Eye (tissue), 1 donor: ENCODE measurements around the gene FAM151A.

Experiments
- DNase-seq: peaks from one replicate; pipeline ENCODE4 v3.0.0-alpha.2; 2015

The FAM151A gene

DNA sequence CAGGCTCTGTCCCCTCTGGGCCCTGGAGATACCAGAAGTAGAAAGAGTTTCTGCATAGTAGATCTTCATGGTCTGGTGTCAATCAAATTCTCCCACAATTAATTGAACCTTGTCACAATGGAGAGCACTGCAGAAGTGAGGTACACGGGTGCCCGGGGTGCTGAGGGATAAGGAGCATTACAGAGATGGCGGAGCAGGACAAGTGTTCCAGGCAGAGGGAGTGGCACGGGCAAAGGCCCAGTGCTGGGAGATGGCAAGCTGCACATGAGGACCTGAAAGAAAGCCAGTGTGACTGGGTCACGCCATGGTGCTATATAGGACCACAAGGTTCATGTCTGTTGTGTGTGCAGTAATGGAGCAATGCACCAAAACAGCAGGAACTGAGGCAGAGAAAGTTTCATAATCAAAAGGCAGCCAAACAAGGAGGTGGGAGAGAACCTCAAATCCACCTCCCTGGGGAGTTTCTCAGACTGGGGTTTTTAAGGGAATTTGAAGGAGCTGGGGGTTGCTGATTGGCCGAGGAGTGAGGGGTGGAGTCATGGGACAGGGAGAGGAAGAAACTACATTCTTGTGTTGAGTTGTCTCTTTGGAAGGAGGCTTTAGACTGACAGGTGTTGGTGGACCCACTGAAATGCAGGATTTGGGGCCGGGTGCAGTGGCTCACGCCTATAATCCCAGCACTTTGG is 47.6 kb downstream of the FAM151A start:
- no peak for DNase-seq

DNA sequence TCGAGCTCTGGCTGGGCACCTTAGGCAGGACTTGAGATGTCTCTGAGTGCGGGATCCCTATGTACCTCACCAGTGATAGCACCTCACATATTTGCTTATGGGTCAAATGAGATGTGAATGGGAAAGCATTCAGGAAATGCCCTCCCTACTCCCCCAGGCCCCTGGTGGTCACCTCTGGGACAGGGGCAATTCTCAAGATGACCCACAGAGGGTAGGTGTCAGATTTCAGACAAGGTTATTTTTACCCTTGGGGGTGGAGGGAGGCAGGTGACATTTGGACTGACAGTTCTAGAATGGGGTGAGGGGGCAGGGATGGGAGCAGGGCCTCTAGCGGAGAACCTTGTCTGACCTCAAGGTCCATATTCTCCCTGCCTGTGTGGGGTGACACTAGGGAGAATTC is 48.2 kb downstream of the FAM151A start:
- DNase-seq = no peak

GRCh38 chr1:54574158-54574778 is 49.1 kb downstream of the FAM151A start:
- no peak for DNase-seq

GRCh38 chr1:54572542-54572850 is 50.8 kb downstream of the FAM151A start:
- DNase-seq = no peak

DNA sequence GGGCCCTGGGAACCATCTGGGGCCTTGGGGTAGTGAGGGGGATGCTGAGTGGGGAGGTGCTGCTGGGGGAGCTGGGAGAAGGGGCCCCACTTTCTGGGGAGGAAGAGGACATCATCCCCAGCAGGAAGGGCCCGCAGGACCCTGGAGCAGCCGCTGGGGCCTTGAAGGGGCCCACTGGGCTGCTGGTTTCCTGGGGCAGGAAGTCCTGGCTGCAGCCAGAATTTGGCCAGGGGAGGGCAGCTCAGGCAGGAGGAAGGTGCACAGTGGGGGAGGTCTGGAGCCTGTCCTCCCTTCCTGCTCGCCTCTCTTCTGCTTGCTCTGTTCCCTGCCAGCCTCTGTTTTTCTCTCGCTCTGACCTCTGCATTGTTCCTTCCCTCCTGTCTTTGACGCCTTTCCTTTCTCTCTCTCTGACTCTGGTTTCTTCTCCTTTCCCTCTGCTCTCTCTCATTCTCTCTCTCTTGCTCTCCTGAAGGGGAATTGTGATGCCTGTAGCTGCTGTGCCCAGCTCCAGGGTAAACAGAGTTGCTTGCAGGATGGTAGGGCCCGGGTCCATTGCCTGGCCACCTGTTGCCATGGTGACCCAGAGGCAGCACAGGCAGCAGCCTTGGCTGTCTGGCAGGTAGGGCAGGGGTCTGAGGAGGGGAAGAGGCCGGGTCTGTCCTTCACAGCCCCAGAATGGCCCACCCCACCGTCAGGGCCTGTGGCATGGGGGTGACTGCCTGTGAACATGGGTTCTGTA is 51.4 kb downstream of the FAM151A start:
- peak; percentile 54 for DNase-seq

DNA sequence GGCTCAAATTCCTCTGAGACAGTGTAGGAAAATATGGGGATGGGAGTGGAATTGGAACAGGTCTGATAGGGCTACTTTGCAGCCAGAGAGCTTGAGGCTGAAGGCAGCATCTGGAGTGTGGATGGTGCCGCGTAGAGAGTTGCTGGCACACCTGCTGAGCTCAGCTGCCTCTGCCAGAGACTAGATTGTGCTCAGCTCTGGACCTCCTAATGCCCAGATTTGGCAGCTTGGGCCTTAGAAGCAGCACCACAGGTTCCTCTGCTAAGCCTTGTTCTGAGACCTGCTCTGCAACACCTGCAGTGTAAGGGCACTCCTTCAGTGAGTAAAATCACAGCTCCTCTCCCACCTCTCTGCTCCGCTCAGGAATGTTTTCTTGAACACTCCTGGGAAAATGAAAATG is 52.0 kb downstream of the FAM151A start:
- peak; percentile 37 for DNase-seq

DNA sequence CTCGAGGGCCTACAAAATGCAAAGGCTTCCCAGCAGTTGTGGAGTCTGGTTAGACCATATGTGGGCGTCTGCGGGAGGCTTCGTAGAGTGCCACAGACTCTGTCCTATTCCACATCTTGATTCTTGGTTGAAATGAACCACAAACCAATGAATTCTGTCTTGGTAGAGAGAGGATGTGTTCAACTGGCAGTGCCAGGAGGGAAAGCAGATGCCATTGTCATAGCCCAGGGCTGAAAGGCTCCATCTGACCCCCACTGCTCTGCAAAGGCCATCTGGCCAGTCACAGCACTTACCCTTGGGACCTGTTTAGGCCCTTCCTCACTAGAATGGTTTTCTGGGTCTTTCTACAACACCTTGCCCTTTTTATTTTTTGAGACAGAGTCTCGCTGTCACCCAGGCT is 53.2 kb downstream of the FAM151A start:
- DNase-seq = no peak

- DNase-seq = no peak
These were observed 54.0 kb downstream of the FAM151A start for GRCh38 chr1:54569339-54569738.

DNA sequence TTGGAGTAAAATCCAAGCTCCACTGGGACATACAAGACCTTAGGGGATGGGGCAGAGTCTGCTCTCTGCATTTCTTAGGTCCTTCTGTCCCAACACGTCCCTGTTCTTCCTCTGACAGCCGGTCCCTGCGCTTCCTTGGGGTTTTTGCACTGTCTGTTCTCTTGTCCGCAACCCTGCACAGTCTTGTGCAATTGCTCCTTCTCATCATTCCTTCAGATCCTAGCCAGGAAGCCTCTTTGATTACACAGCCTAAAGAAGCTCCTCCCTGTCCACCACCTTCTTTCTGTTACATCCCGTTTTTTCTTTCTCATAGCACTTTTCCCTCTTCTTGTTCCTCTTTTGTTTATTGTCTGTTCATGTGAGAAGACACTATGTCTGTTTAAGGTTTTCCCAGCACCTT is 55.4 kb downstream of the FAM151A start:
- DNase-seq = no peak

DNA sequence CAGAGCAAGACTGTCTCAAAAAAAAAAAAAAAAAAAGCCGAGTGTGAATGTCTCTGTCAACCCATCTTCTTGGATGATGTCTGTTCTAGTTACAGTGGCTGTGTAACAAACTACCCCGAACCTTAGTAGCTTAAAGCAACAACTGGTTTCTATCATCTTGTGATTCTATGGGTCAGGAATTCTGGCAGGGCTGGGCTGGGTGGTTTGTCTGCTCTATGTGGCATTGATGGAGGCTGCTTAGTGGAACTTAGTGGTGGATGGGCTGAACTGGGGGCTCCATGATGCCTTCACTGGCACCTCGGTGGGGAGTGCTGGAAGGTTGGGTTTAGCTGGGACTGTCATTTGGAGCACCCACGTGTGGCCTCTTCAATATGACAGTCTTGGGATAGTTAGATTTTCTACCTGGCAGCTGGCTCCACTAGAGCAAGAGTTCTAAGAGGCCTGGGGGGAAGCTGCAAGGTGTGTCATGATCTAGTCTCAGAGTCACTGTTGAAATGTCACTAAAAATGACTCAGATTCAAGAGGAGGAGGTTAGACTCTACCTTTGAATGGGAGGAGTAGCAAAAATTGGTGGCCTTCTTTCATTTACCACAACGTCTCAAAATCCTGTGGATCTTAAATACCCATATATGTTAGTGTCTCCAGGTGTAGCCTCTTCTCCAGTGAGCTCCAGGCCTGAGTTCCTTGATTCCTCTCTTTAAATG is 56.7 kb downstream of the FAM151A start:
- no peak for DNase-seq

DNA sequence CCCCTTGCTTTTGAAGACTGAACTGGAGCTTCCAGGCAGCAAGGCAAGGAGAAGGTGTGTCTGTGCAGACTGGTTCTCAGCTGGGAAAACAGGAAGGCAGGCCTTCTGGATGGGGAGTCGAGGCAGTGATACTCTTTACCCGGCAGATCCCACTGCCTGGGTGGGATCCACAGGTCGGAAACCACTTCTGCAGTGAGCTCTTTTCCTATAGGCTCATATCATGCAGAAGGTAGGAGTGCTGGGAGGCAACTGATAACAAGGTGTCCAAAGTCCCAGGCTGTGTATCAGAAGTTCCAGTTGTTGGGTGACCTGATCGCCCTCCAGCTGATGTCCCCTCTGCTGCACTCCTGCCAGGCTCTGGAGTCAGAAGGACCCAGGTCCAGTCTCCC is 58.2 kb downstream of the FAM151A start:
- no peak for DNase-seq

GRCh38 chr1:54564312-54565112 is 58.8 kb downstream of the FAM151A start:
- no peak for DNase-seq

DNA sequence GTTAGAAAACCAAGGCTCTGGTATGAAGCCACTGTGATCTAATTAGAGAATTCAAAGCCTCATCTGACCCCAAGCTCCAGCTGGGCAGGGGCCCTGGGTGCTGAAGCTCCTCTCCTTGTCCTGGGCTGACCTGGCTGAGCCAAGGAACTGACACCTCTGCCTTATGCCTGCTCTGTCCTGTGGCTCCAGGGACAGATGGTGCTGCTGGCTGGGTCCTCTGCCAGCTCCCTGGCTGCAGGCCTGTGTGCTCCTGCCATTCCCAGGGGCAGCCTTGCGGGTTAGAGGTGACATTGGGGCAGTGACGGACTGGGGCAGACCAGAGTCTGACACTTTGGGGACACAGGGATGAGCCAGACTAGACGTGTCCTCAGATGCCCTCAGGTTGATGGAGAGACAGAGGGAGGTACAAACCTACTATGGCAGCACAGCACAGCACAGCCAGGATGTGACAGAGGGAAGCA is 63.5 kb downstream of the FAM151A start:
- DNase-seq = no peak
